RWPE1 (cell line): ENCODE data around the gene RUFY2.

ENCODE experiments used
- CTCF ChIA-PET: fragments of 350-600 bp; sonication (Branson Sonifier 250); formaldehyde crosslinking; extraction: SDS; loops from one replicate; lab custom pipeline; 2021; lab: Yijun Ruan, JAX
- POLR2A ChIA-PET: fragments of 400-600 bp; formaldehyde crosslinking; extraction: SDS; loops from one replicate; lab custom pipeline; 2020; ENCODE audit warnings: antibody characterized with exemption; ENCODE audit not compliant: low non-redundant PET; lab: Yijun Ruan, JAX
- DNase-seq: peaks from one replicate; pipeline ENCODE4 v3.0.0; 2012; ENCODE audit warnings: low spot score
- H3K27ac ChIP-seq: fragments of 450-650 bp; 2 replicates; pipeline ENCODE4 v1.5.1; 2017
- CTCF ChIP-seq: fragments of 450-650 bp; conservative IDR thresholded peaks from 2 replicates; pipeline ENCODE4 v1.5.1; 2017; ENCODE audit warnings: low read depth, mild to moderate bottlenecking

RUFY2 gene

GRCh38 chr10:68340358-68341080 lies 66.6 kb downstream of the RUFY2 start:
- TF ChIP-seq CTCF = no peak
- DNase-seq = no peak
- CTCF ChIA-PET = interaction anchor here (1.1 to 1.9 kb wide), 2 partner anchors 8 to 127 kb away, joined by 3 to 14 read pairs; no protein-coding TSS in a partner anchor
- H3K27ac ChIP-seq = no peak overlapping the region
- POLR2A ChIA-PET = no interaction called here

DNA sequence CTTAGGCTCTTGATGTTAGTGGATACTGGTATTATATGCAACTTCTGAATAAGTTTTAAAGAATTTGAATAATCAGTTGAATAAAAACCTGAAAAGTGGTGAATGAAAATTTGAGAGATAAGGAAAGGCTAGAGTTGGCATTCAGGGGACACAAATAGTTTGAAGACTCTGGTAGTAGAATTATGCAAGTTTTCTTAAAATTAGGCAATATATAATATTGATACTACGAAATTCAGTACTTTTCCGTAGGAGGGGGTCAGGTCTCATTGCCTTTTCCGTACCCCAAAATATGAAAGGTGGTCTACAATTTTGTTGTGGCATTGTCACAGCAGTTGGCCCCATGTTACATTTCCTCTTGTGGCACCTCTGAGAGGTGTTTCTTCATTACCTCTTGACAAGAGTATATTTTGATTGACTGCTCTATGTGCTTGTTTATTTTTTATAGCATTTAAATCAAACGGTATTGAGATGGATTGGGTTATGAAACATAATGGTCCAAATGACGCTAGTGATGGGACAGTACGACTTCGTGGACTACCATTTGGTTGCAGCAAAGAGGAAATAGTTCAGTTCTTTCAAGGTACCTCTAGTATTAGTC lies 70.2 kb downstream of the RUFY2 start:
- ChIA-PET CTCF (no interaction called here), POLR2A (no interaction called here)
- no peak for DNase-seq
- no peak for TF ChIP-seq CTCF
- H3K27ac ChIP-seq = no peak overlapping the region

DNA sequence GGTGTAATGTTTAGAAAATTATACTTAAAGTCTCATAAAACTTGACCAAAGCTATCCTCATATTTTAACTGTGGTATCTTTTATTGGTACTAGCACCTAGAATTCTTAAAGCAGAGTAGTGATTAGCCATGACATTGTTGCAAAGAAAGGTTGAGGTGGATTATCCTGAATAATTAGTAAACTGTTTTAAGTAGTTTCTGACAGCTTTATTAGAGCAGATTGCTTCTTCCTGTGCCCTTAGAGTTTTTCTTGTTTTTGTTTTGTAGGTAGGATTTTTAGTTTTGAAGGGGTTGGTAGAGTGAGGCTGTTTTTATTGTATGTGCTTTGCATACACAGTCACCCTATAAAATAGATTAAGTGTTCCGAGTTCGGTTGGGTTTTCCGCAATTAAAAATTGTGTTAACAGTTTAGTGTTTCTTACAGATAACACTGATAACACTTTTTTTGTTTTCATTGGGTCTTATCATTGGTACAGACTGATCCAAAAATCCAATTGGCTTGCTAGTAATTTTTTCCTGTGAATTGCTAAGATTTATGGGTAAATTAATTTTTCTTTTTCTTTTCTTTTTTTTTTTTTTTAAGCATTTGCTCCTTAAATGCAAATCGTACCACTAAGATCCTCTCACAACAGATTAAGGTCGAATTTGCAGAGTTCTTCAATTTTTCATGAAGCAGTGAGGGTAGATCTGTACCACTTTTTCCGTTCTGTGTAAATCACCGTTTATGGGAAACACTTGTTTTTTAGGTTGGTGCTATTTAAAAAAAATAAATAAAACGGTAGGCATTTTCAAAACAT lies 72.2 kb downstream of the RUFY2 start:
- CTCF ChIA-PET = interaction anchor here (0.6 to 0.7 kb wide), 2 partner anchors 17 to 112 kb away, joined by 4 to 5 read pairs; no protein-coding TSS in a partner anchor

DNA sequence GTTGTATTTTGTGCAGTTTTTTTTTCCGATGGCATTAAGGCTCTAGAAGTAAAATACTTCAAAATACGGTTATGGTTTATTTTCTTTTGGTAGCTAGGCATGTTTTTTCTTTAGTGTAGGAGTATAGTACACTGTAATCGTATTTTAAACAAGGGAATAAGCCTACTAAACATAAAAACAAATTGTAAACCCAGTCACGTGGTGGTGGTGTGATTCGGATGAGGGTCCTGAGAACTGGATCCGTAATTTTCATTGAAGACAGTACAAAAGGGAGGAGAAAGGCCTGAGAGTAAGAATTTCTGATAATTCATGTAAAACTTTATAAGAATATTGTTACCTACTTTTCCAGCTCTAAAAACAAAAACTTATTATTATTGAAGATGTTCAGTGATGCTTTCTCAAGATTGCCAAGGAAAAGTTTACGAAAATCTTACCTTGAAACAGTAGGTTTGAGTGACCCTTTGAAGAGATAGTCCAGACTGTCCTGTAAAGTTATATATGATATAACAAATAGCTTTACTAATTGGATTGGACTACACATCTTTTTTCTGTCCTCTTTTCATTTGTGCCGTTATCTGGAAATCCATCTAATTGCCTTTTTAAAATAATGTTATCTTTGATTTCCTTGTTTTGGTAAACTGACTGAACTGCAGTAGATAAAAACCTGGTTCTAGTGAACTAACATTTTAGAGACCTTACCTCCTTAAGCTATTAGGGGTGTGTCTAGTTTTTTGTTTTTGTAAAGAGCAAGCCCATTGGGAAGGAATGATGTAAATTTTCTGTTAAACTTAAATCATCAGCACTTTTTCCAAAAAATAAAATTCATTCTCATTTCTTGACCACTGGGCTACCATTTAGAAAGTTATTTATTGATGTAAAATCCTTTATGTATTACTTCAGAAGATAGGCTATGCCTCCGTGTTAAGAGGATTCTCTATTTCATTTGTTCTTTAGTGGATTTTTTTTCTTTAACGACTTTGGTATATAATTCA lies 73.3 kb downstream of the RUFY2 start:
- no peak for TF ChIP-seq CTCF
- DNase-seq = no peak
- no peak overlapping the region for H3K27ac ChIP-seq
- CTCF ChIA-PET = interaction anchor here (0.6 to 1.1 kb wide), 3 partner anchors 15 to 120 kb away, joined by 3 to 7 read pairs (median 5); no protein-coding TSS in a partner anchor
- POLR2A ChIA-PET = no interaction called here

More for the DNA sequence above, 72.2 kb downstream of the RUFY2 start:
- POLR2A ChIA-PET = no interaction called here
- TF ChIP-seq CTCF = no peak
- no peak overlapping the region for H3K27ac ChIP-seq
- DNase-seq = no peak

DNA sequence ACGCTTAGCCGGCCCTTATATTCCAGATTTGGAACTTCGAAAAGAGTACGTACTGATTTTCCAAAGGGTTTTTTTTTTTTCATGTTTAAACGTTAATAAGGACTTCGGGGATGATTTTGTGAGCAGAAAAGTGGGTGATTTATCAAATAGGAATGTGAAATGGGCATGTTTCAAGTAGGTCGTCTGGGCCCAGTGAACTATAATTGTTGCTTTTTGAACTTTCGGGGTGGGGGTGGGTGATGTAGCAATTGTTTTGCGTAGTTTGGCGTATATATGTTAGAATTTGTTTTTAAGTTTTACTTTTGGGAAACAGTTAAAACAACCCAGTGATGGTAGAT lies 74.0 kb downstream of the RUFY2 start:
- H3K27ac ChIP-seq = peak overlapping the region; percentile 96
- CTCF ChIA-PET = interaction anchor here (0.7 to 1.1 kb wide), 2 partner anchors 16 to 120 kb away, joined by 3 to 7 read pairs; no protein-coding TSS in a partner anchor
- DNase-seq = no peak
- peak; percentile 9; the same call in 1 of the 2 replicates for TF ChIP-seq CTCF
- POLR2A ChIA-PET = interaction anchor here (0.6 to 0.7 kb wide), 2 partner anchors 429 to 570 kb away, joined by 3 read pairs; no protein-coding TSS in a partner anchor
